ENCODE measurements around the gene MMP19.
"Not testable (repeated sequence)": the region's sequence is repeated elsewhere in the genome, so short reads cannot be mapped to it uniquely, and the experiment has no call there.

MMP19 gene

DNA sequence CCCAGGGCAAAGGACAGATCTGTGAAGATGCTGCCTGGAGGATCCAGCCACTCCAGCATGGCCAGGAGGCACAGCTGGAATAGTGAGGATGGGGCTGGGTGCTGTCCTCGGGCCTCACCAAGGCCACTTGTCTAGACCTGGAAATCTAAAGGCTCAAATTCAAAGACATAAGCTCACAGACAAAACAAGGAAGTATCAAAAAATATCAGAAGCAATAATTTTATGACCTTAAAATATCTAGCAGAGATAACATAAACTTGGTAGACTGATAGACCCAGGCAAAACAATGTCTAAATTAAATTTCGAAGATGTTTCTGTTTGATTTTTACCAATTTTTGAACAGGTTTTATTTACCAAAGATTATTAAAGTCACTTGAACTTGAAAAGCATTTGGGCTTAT lies 22.6 kb upstream of the MMP19 start:
- TF ChIP-seq CTCF (IDR thresholded peaks at IDR 0.05; ENCODE audit: low read depth, low read length, missing control alignments) = no peak
- H3K4me3 ChIP-seq (ENCODE audit: low read depth, low read length) = no peak overlapping the region
- no peak for DNase-seq (ENCODE audit: low read depth)

- DNase-seq (ENCODE audit: low read depth); H3K4me3 ChIP-seq (ENCODE audit: low read depth, low read length): not testable (repeated sequence)
These were observed 20.2 kb upstream of the MMP19 start for GRCh38 chr12:55862931-55863330.

DNA sequence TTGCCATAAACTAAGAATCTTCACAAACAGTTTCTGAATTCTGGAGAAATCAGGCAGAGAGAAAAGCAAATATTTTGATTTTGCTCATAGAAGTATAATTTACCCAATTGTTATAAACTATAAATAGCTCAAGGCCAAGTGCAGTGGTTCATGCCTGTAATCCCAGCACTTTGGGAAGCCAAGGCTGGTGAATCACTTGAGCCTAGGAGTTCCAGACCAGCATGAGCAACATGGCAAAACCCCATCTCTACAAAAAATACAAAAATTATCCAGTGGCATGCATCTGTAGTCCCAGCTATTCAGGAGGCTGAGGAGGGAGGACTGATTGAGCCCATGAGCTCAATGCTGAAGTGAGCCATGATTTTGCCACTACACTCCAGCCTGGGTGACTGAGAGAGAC lies 19.6 kb upstream of the MMP19 start:
- TF ChIP-seq CTCF (IDR thresholded peaks at IDR 0.05; ENCODE audit: low read depth, low read length, missing control alignments) = no peak
- DNase-seq (ENCODE audit: low read depth) = no peak
- no peak overlapping the region for H3K4me3 ChIP-seq (ENCODE audit: low read depth, low read length)

DNA sequence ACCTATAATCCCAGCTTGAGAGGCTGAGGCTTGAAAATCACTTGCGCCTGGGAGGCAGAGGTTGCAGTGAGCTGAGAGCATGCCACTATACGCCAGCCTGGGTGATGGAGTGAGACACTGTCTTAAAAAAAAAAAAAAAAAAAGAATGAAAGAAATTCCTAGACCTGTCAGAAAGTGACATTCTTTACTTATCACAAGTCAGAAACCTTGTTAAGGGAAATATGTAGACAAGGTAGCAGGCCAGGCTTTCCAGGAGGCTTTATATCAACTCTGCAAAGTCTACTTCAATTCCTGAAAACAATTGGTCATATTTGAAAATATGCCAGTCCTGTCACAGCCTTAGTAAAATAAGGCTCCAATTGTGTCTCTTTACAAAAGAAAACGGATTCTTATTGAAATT lies 19.1 kb upstream of the MMP19 start:
- no peak for TF ChIP-seq CTCF (IDR thresholded peaks at IDR 0.05; ENCODE audit: low read depth, low read length, missing control alignments)
- no peak overlapping the region for H3K4me3 ChIP-seq (ENCODE audit: low read depth, low read length)
- no peak for DNase-seq (ENCODE audit: low read depth)

- no peak for TF ChIP-seq CTCF (IDR thresholded peaks at IDR 0.05; ENCODE audit: low read depth, low read length, missing control alignments)
- H3K4me3 ChIP-seq (ENCODE audit: low read depth, low read length) = no peak overlapping the region
These were observed 18.7 kb upstream of the MMP19 start for GRCh38 chr12:55861396-55861795.

DNA sequence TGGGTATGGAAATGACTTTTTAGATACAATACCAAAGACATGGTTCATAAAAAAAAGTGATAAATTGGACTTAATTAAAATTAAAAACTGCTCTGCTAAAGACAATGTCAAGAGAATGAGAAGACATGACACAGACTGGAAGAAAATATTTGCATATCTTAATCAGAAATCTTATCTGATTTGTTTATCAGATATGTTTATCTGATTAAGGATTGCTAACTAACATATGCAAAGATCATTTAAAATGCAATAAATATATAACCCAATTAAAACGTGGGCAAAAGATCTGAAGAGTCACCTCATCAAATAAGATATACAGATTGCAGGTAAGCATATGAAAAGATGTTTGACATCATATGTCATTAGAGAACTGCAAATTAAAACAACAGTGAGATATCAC lies 10.0 kb upstream of the MMP19 start:
- TF ChIP-seq CTCF (IDR thresholded peaks at IDR 0.05; ENCODE audit: low read depth, low read length, missing control alignments) = no peak
- no peak for DNase-seq (ENCODE audit: low read depth)
- no peak overlapping the region for H3K4me3 ChIP-seq (ENCODE audit: low read depth, low read length)

More at GRCh38 chr12:55861396-55861795, 18.7 kb upstream of the MMP19 start:
- no peak for DNase-seq (ENCODE audit: low read depth)

DNA sequence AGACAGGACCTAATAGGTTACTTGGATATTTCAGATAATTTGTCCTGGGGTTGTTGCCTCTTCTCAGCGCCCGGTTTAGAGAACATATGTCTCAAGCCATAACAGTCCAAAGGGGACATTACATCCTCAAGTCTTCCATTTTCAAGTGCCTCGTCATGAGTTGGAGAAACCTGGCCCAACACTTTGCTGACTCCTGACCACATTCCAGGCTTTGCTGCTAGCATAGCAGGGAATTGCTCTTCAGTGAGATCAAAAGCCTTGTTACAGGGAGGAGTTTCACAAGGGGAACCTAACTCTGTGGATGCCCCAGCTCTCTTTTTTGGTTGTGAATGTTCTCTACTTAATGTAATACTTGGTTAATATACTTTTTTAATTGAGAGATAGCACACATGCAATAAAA lies 8.2 kb upstream of the MMP19 start:
- no peak for TF ChIP-seq CTCF (IDR thresholded peaks at IDR 0.05; ENCODE audit: low read depth, low read length, missing control alignments)
- no peak overlapping the region for H3K4me3 ChIP-seq (ENCODE audit: low read depth, low read length)
- no peak for DNase-seq (ENCODE audit: low read depth)

DNA sequence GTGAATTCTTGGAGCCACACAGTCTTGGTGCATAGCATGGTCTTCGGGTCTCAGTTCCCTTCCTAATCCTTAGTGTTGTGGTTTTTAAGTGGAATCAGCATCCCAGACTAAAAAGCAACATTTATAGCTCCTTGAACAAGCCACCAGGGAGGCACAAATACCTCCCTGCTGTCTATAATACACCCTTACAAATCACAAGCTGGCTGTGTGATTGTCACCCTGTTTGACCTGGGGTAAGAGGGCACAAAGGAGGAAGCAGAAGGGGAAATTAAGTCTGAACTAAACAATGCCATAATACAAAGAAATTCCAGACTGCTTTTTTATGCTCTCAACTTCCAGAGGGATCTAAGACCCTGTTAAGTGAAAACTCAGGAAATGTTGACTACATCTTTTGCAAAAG lies 7.7 kb upstream of the MMP19 start:
- no peak overlapping the region for H3K4me3 ChIP-seq (ENCODE audit: low read depth, low read length)
- no peak for TF ChIP-seq CTCF (IDR thresholded peaks at IDR 0.05; ENCODE audit: low read depth, low read length, missing control alignments)
- DNase-seq (ENCODE audit: low read depth) = no peak

Data from GM12864 (cell line).